NCI-H748 treated with DMSO at 0.1 percent for 48 hours (cell line): Measurements from ENCODE around the gene DNAH1.

ENCODE experiments used
- DNase-seq: peaks from one replicate; lab custom pipeline; 2025; lab: John Stamatoyannopoulos, UW

Gene DNAH1

DNA sequence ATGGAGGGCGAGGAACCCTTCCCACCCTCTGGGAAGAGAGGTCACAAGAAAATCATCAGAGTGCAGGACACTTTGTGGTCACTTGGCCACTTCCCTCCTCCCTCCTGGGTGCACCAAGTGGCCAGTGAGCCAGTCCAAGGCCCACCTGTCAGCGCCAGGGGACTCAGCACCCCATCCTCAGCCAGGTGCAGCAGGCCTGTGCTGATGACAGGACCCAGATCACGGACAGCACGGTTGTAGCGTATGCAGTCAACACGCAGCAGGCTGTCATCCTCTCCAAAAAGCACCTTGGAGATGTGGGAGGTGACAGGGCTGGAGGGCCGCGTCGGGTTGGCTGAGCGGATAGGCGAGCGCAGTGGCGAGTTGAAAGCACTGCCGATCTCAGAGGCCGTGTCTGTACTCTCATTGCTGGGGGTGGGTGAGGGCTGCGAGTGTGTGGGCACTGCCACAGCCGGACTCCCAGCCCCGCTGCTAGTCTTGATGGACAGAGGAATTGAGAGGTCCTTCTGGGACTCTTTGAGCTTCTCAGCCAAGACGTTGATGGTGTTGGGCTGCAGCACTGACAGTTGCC, 87.2 kb downstream of the DNAH1 start:
- no peak for DNase-seq

DNA sequence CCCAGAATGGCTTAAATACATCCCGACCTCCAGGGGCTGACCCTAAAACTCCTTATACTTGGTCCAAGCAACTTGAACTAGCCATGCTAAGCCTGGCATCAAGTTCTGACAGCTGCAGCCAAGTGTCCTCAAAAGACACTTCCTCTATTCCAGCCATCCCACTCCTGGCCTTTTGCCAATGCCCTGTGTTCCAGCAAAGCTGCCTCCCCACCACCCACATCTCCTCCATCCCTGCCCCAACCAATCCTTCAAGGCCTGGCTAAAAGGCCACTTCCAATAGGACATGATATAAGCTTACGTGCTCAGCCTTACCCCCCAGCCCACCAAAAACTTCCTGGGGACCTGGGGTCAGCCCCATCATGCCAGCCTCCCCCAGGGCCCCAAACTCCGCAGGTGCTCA, 87.8 kb downstream of the DNAH1 start:
- DNase-seq = no peak

DNA sequence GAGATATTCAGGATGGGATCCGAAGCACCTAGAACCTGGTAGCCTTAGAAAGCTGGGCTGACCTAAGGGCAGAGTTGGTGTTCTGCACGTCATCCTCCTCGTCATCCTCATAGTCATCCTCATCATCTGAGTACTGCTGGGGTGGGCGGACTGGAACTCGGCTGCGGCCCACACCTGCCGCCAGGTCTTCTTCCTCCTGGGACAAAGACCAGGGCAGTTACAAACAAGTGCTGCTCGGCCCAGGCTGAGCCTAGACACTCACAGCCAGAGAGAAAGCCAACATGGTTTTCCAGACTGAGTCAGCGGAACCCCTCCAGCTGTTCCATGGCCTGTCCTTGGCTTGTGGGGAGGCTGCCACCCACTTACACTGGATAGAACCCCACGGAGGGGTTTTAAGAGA, 88.3 kb downstream of the DNAH1 start:
- DNase-seq = no peak

DNA sequence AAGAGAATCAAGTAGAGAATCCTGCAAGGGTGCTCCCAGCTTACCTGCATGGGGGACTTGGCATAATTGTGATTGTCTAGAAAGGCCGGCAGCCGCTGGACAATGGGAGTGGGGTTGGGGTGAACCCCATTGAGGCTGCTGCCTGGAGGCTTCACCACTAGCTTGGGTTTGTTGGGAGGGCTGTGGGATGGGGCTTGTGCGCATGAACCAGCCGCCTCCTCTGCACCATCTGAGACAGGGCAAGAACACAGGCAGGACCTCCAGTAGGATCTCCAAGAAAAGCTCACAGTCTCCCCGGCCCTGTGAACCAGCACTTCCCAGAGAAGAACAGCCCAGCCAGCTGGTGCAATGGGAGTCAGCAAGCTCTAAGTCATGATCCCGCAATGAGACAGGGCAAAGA, 88.9 kb downstream of the DNAH1 start:
- DNase-seq = no peak

DNA sequence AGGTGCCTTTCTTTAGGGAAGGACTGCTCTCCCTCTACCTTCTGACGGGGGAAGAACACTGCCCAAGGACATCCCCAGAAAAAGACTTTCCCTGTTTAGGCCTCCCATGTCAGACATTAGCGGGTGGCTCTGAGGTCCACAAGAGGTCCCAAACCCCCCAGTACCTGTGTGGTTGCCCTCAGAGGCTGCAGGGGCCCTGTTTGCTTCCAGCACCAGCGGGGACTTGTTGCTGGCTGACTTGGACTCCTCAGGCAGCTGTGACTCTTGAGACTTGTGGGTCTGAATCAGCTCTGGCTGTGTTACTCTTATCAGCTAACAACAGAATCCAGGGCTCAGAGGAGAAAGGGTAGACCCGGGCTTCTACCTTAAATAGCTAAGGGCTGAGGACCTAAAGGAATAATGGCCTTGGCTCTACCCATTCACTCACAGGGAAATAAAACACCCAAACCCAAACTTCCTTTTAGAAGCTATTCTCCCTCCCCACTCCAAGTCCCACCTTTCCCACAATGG, 89.5 kb downstream of the DNAH1 start:
- no peak for DNase-seq

DNA sequence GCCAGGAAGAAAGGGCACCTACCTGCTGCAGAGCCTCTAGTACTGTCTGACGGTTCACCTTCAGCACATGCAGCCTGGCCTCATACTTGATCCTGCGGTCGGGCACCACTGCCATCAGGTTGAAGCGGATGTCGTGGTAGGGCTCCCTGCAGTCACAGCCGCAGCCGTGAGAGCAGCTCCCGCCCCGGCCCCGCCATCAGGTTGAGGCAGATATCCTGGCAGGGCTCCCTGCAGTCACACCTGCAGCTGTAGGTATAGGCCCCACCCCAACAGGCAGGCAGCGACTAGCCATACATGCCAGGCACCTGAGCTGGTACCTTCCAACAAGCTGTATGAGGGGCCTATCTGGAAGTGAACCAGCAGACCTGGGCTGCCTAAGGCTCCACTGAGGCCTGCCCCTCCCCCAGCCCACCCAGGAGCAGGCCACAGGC, 90.1 kb downstream of the DNAH1 start:
- DNase-seq = no peak

DNA sequence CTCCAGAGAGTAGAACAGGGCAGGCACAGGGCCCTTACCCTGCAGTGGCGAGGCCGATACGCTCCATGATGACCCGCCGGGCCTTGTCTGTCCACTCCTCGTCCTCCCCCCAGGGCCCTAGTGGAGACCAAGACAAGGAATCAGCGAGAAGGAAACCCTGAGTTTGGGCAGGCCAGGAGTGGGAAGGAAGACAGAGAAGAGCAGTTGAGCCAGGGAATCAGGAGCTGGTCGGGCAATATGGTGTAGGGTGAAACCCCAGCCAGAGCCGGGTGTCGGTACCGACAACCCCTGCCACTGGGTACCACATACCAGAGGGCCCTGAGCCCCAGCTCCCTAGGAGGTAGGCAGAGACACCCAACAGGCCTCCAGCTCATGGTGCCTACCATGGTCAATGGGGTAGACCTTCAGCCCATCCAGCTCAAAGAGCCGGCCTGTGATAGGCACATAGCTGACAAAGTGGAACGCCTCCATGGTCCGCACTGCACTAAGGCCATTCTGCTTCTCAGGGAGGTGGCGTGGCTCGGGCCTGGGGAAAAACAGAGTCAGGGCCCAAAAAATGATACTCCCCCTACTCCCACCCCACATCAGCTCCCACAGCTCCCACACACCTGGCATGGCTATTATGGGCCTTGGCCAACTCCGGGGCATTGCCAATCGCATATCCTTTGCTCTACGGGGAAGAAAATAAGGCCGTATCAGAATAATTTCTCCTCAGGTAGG, 90.8 kb downstream of the DNAH1 start:
- DNase-seq = no peak

DNA sequence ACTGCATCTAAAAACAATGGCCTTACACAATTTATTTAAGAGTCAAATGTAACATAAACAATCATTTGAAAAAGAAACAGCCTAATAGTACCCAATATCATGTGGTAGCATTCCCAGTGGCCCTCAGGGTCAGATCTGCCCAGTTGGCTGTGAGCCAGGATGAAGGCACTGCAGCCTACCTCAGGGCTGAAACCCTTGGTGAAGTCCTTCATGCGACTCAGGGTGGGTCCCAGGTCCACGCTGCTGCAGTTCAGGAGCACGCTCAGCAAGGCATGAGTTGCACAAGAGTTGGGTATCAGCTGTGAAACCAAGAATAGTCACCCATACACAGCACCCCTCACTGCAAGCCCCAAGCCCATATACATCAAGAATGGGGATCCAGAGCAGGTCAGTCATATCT, 91.7 kb downstream of the DNAH1 start:
- no peak for DNase-seq

DNA sequence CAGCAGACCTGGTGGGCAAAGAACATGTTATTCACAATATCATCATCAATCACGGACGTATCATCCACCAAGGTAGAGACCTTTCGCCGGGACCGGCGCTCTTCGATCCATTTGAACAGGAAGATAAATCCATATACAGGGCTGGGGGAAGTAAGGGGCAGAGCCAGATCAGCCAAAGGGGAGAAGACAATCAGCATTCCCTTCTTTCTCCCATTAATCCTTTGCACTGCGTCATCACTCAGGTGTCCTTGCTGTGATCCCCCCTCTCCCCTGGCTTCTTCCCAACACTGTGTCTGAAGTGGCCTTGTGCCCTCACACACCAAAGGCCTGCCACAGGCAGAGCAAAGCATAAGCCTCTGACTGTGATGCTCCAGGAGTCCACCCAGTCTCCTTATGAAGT, 92.3 kb downstream of the DNAH1 start:
- DNase-seq = no peak

DNA sequence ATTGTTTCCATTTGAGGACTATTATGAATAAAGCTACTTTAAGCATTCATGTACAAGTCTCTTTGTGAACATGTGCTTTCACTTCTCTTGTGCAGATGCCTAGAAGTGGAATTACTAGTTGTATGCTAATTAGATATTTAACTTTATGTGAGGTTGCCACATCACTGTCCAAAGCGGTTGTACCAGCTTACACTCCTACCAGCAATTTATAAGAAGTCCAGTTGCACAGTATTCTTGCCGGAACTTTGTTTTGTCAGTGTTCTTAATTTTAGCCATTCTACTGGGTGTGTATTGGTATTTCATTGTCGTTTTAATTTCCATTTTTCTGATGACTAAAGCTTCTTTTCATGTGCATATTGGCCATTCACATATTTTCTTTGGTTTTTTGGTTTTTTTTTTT, 99.7 kb downstream of the DNAH1 start:
- no peak for DNase-seq

DNA sequence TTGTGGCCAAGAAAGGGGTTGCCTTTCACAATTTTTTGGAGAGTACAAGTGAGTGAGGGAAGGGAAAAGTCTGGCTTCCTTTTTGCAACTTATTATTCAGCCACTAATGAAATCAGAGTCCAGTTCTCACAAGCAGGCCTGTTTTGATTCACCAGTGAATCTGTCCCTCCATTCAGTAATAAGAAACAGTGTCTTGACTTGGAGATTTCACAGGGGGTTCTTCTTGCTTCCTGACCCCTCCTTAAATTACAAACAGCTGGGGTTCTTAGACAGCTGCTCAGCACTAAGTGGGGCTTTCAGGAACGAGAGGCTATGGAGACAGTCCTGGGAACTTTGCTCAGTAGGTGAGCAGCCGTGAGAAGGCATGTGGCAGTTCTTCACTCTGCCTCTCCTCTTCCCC, 104.3 kb downstream of the DNAH1 start:
- no peak for DNase-seq

DNA sequence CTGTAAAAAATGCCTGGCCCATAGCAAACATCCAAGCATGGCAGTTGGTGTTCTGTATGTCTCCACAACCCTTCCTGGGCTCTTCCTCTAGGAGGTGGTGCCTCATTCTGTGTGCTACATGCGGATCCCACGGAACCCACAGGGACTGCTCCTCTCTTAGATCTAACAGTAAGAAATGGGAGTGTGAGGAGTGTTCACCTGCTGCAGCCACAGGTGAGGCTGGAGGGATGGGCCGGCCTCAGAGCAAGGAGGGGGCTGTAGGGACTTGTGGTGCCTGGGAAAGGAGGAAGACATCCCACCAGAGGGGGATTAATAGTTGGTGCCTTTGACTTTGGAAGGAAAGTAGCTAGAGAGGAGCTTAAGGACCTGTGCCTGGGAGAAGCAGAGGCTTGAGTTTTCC, 106.5 kb downstream of the DNAH1 start:
- DNase-seq = no peak

DNA sequence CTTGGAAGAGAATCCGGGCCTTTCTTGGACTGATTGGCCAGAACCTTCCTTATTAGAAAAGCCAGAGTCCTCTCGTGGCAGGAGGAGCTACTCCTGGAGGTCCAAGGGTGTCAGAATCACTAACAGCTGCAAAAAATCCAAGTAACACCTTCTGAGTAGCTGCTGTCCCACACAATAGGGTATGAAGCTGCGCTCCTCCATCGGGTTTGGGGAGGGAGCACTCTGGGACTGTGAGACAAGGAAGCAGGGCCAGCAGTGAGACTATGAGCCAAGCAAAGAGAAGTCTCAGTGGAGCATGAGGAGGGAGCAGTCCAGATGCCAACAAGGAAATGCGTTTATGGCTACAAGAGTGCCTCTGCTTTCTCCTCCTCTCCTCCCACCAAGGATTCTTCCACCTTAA, 107.1 kb downstream of the DNAH1 start:
- DNase-seq = no peak

DNA sequence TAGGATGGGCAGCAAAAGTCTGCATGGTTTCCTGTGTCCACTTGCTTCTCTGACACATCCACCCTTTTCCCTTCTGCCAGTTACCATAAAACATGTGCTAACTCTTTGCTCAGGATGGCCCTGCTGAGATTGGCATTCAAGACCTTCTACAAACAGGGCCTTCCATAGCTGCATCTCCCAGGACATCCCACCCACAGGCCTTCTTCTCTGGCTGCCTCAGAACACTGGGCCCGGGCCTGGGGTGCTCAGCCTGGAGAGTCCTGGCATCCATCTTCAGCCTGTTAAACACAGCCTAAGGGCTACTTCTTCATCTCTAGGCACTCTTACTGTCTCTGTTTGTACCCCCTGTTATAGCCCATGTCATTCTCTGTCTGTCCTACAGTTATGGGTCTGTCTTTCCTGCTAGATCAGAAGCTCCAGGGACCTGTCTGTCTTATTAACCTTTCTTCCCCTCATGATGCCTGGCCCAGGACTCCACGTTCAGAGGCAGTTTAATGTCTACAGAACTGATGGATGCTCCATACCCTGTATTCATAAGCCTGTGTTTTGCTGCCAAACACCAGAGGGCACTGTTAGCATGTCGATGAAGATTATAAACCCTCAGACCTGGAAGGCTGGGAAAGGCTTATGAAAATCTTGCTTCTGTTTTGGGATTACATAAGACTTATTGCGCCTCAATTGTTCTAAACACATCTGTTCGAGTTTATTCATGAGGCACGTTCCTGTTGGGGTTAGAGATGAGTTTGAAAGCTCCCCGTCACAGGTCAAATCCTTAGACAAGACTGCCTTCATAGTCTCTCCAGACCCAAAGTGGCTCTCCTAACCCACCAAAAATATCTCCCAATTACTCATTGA, 112.3 kb downstream of the DNAH1 start:
- DNase-seq = no peak

DNA sequence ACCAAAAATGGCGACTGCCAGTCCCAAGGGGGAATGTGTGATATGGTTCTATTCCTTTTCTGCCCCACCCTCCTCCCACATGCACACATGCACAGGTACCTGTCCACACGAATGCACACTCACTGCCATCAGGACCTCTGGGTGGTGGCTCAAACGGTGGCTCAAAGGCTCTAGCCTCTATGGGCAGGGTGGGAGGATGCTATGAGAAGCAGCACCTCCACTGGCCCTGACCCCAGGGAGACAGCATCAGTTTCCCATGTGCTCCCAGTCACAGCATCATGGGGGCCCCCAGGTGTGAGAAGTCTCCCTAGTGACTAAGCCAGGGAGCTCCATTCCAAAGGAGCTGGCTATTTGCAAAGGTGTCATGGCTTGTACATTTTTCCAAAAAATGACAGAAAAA, 112.9 kb downstream of the DNAH1 start:
- no peak for DNase-seq

DNA sequence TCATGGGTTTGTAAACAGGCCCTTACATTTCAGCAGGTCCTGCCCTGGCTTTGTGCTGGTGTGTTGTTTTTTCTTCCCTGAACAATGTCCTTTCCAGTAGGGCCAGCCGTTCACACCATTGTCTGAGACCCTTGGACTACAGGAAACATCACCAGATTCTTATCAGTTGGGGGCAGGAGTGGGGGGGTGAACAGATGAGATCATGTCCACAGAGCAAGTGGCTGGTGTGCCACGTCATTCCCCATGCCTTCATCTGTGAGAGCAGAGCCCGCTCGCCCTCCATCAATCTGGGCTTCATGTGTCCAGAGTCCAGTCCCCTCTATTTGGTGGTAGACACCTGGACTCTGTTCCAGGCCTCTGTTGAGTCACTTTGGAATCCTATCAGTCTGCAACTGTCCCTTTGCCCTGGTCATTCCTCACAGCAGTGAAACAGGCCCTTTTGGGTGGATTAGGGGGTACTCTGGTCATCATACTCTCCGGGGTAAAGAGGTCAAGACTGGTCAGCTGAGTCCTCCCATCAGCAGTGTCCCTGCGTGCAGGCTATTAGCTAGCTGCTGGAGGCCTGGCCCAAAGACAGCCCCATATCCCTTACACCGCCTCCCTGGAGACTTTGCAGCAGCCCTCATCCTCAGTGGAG, 113.8 kb downstream of the DNAH1 start:
- DNase-seq = no peak

DNA sequence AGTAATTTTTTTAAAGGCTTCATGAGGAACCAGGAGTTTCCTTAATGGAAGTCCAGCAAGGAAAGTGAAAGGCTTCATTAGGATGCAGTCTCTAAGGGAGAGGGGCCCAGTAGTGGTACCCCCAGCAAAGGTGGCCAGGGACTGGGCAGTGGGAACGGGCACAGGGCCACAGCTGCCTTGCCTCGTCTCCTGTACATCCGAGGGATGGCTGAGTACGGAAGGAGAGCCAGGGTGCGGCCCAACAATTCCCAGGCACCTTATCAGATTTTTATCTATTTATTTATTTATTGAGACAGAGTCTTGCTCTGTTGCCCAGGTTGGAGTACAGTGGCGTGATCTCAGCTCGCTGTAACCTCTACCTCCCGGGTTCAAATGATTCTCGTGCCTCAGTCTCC, 114.3 kb downstream of the DNAH1 start:
- no peak for DNase-seq

DNA sequence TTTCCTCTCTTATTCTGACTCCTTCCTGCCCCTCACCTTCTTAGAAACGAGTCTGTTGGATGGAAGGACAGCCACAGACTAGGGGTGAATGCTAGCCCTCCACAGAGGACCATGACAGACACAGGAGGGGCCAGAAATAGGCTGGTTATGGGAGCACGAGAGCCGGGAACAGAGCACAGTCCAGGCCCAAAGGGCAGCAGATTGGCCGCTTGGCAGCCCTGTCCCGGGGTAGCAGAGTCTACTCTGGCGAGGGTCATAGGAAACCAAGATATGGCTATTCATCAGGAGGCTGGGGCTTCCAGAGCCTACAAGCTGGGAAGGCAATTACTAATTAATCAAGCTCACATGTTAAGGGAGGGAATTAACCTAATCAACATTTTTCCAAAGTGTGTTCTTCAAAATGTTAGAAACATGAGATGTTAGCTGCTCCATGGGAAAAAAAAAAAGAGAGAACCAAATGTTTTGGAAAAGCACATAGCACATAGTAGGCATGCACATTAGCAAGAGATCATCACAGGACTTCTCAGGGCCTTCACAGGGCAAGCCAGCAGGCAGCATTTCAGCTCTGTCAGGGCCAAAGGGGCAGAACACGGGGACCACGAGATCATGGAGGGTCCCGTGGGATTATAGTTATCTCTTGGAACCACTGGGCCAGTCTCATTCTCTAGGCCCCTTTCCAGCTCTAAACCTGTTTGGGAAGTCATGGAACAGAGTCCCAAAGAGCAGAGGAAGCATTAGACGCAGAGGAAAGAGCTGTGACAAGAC, 115.5 kb downstream of the DNAH1 start:
- no peak for DNase-seq

DNA sequence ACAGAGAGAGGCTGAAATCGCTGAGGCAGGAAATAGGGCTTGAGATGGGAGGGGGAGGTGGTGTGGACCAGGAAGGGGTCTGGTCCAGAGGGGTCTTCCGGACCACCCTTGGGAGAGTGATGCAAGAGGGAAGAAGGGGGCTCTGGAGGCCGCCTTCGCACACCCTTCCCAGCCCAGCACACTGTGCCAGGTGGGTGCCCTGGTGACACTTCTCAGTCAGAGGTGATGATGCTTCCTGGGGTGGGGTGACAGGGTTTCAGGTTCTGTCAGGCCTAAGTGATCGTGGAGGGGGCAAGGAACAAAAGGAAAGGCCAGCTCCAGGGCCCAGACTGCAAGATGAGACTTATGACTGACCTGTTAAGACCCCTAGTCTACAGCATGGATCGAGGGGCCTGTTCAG, 116.1 kb downstream of the DNAH1 start:
- DNase-seq = no peak

DNA sequence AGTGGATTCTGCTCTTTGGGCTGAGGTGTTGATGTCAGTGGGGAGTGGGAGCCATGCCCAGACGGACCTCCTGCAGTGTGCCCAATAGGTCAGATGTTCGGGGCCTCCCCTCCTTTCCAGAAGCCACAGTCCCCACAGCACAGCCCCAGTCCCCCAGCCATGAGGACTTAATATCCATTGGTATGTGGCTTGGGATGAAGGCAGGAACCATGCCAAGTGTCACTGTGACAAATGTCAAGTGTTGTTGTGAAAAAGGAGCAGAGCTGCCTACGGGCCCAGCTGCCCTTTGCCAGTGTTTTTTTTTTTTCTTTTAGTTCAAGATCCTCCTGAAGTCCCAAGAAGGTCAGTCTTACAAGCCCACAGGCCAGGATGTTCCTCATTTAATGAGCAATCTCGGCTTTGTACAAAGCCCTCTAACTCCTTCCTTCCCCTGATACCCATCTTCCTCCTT, 116.6 kb downstream of the DNAH1 start:
- no peak for DNase-seq

DNA sequence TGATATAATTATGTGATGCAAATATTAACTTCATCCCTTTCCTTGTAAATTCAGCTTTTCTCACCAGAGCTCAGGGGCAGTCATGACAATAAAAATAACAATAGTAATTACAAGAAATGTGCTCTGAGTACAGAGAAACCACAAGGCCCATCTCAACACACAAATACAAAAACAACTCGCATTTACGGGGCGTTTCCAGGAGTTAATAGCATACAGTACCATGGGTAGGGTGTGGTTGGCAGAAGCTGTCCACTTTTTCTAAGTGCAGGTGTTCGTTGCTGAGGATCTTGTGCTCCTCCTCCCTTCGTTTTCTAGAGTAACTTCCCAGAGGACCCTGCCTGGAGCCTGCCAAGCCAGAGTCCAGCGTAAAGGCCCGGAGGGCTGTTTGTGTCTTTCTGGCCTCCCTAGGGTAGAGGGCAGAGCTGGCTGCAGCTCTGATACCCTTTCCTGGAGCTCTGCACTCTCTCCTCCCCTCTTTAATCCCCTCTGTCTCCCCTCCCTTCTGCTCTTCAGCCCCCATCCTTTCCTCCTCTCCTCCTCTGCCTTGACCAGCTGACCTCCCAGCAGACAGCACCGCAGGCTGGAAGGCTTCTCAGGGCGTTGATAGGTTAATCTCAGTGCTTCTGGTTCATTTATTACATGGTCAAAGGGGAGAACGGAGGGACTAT, 117.3 kb downstream of the DNAH1 start:
- no peak for DNase-seq
